T-helper 9 cell (primary cell): ENCODE results near the gene FAM118B.

Experiments used
- DNase-seq: peaks from one replicate; pipeline ENCODE4 v3.0.0-alpha.2; 2020

The FAM118B gene

DNA sequence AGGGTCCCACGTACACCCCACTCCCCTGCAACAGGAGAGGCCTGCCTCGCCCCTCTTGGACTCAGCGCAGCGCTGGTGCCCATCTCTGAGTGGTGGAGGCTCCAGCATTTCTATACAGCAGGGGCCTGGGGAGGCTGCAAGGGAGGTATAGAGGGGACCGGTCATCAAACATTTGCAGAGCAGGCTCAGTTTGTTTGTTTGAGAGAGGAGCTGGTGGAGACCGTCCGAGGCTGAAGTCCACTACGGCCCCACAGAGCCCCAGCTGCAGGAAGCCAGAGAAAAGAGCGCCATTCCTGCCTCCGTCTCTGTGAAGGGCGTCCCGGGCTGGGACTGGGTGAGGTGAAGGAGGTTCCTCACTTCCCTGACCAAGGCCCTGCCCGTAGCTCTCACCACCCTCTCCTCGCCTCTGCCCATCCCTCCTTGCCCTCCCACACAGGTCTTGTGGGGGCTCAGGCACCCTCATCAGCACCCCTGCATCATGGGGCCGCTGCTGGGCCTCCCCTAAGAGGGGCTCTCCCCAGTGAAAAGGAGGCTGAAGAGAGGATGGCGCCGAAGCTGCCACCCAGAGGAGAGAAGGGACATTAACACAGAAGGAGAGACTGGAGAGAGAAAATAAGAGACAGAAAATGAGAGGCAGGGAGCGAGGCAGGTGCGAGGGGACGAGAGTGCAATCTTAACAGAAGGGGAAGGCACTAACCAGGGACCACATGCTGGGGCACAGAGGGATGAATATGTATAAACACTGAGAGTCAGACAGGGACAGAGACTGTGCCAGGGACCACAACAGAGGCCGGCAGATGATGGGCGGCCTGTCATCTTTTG is 24.7 kb upstream of the FAM118B start:
- no peak for DNase-seq

DNA sequence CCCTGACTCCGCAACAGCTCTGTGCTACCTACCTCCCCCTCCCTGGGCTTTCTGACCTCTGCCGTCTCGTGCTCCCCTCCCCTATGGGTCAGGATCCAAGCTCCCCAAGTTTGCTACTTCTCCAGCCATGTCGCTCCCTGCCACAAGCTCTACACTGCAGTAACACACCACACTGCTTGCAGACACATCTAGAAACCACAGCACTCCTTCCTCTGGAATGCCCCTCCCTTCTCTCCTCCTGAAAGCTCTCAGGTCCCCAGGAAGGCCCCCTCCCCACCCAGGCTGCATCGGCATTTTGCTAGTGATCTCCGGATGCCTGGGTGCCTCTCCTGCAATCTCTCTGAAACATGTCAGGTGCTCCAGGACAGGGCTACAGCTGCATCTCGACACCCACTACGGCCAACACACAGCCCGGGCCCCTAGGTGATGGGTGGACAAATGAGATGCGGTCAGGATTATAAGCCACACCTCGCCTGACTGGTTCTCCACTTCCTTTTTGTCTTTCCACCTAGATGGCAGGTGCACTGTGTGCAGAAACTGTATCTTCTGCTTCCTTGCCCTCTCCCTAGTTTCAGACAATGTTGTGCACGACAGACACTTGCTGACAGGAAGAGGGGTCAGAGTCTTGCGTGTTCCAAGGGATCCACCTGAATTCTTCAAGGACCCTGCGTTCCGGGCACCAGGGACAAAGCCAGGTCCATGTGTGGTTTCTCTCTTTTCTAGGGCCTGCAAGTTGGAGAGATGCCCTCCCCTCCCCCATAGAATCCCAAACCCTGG is 23.1 kb upstream of the FAM118B start:
- DNase-seq, result no peak

DNA sequence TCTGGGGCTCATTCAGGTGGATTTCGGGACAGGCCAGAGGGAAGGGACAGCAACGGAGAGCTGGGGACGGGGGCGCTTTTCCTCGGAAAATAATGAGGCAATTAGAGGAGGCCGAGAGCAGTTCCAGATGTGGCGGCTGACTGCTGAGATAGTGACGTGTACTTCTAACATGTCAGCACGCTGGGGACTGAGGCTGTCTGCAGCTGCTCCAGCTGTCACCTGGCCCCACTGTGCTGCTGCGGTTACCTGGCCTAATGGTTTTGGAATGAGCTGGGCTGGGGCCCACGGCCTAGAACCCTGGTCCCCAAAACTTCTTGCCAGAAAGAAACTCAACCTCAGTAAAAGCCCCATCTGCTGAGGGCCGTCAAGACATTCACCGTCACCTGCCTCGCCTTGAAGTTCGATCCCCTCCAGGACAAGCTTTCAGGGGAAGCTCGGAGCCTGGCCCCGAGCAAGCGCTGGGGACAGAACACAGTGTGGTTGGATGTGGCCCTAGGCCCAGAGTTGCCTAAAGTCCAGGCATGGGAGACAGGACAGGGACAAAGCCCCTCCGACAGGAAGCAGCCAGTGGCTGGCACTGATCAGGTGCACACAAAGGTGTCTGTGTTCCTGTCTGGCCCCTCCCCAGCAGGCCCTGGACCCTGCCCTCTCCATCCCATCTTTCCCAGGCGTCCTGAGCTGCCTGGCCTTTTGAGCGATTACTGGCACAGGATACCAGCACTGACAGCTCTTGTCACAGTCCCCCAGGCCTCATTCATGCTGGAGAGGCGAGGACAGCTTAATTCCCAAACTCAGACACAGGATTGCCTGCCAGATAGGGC is 22.3 kb upstream of the FAM118B start:
- no peak for DNase-seq

DNA sequence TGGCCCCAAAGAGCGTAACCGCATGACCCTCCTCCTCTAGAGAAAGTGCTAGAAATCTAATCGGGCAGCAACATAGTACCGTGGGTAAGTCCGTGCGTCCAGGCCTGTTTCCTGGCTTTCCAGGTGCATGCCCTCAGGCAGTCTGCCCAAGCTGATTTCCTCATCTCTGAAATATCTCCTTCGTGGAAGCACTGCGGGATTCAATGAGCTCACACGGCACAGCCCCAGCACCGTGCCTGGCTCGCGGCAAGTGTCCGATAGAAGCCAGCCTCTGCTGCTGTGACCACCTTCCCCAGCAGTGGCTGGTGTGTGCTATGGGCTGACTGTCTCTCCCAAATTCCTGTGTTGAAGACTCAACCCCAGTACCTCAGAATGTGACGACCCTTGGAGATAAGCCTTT is 20.8 kb upstream of the FAM118B start:
- DNase-seq, result no peak

DNA sequence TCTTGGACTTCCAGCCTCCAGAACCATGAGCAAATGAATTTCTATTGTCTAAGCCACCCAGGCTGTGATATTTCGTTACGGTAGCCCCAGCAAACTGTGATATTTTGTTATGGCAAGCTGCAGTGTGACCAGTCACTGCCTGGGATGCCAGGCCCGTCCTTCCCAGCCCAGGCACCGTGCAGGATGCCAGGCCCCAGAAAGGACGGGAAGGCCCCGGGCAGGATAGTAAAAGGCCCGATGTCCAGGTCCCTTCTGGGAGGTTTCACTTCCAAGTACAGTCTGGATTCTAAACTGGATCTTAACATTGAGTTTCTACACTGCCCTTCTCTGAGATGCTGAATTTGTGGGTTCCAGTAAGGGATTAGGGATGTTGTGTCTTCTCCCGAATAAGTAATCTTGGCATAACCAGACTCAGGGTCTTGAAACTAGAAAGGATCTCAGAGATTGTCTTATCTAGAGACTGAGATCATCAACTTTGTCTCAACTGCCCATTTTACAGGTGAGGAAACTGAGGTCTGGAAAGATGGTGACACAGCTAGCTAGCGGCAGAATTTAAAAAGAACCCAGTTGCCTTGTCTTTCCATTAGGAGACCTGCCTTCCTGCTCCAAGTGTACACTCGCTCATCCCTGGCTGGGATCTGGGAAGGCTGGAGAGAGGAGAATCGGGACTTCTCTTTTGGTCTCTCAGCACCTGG is 20.1 kb upstream of the FAM118B start:
- no peak for DNase-seq

DNA sequence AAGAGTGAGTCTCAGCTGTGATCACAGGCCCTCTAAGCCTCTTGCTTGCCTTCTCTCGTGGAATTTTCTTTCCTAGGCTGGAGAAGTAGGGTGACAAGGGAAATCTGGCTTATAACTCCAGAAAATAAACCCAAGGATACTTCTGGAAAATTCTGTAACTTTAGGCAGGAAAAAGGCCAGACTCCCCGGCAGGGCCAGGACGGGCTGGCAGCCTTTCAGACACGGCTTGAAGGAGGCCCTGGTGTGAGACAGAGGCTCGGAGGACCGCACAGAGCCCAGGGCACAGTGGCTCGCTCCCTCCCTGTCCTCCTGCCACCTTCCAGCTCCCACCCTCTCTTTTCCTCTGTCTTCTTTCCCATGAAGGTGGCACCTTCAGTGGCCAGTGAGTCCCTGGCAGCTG is 19.2 kb upstream of the FAM118B start:
- no peak for DNase-seq

DNA sequence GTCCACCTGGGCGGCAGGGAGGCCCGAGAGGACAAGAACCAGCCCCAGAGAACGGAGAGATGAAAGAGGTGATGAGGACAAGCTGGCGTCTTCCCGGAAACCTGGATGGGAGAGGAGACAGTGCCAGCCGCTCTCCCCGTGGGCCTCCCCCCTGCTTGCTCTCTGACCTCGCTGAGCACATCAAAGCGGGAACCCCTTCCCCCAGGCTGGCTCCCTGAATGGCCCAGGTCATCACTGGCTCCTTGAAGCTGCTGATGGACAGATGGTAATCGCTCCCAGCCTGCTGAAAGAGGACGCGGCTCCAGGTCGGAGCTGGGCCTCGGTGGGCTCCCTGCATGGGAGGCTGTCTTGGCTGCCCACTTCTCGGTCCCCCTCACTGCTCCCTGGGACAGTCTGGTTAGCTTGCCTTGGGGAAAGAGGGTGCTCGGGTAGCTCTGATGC is 18.5 kb upstream of the FAM118B start:
- DNase-seq, result no peak

DNA sequence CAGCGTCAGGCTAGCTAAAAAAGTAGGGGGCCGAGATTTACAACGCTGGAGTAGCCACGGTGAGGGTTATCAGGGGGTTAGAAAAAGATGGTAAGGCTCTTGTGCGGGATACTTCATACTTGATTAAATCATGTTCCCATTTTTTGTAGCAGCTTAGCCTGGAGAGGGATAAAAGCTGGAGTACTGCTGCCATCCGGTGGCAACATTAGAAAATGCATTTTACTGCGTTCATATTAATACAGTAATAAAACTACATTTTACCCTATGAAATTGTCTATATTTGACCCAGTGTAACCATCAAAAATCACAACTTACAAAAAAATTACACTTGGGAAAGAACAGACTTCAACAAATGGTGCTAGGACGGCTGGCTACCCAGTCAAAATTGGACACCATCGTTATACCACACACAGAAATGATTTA is 17.4 kb upstream of the FAM118B start:
- peak; percentile 19 for DNase-seq

DNA sequence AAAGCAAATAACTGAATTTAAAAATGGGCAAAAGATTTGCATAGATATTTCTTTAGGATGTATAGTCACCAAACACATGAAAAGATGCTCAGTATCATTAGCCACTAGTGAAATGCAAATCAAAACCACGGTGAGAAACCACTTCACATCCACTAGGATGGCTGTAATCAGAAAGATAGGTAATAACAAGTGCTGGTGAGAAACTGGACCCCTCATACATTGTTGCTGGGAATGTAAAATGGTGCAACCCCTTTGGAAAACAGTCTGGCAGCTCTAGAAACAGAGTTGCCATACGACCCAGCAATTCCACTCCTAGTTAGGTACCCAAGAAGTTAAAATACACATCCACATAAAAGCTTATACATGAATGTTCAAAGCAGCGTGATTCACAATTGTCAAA is 16.5 kb upstream of the FAM118B start:
- no peak for DNase-seq

DNA sequence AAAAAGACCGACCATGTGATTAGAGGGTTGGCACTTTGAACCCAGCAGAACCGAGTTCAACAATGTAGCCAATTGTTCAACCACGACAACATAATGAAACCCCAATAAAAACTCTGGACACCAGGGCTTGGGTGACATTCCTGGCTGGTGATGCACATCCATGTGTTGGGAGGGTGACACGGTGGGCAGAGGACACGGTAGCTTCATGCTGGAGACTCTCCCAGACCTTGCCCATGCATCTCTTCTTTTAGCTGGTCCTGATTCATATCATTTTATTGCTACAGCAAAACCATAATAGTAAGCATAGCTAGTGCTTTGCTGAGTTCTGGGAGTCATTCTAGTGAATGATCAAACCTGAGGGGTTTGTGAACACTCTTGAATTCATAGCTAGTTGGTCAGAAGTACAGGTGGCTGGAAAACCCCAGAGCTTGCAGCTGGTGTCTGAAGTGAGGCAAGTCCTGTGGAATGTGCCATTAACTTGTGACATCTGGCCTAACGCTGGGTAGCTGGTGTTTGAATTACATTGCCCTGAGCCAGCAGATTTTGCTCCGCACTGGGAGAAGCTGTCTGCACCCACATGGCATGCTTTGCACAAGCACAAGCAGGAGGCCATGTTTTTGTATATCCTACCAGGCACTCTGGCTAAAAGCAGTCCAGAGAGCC is 14.2 kb upstream of the FAM118B start:
- DNase-seq, result no peak

DNA sequence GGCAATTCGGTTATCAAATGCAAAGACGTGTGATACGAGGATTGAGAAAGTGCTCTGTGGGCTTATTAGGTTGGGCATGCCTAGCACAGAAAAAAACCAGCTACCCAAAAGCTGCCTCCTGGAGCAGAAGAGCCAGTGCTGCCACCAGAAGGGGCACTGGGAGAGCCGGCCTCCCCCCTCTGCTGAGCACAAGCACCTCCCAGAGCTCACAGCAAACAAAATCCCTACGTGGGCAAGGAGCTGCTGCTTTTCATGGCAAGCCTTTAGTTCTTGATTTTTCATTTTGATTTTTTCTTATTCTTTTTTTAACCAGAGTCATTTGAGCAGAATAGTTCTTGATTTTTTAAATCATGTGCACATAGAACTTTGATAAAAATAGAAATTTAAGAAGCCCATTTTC is 12.9 kb upstream of the FAM118B start:
- DNase-seq, result no peak

DNA sequence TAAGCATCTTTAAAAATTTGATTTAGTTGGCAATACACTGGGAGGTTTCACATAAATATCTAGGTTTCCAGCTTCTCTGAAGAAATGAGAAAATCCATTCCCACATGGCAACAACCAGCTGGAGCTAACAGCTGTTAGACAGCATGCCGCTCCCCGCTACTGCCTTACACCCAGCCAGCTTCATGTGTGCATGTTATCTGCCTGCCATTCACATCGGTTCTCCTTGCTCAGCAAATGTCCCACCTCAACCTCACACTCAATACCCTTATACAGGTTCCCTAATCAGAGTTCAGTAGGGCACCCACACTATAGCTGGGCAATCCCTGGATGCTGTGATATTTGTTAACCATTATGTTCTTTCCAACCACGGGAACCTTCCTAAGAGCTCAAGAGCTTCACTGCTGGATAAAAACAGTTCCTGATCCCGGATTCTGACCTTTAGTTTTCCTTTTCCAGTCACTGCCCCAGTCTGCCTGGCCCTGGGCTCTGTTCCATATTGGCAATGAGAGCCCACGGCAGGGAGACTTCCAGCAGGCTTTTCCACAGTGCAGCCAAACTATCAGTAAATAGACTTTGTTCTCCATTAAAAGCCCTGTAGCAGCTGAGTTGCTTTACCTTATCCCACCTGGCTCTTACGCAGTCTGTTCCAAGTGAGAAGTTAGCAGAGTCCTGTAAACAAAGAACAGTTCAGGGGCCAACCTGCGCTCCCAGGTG is 8.8 kb upstream of the FAM118B start:
- DNase-seq, result no peak

DNA sequence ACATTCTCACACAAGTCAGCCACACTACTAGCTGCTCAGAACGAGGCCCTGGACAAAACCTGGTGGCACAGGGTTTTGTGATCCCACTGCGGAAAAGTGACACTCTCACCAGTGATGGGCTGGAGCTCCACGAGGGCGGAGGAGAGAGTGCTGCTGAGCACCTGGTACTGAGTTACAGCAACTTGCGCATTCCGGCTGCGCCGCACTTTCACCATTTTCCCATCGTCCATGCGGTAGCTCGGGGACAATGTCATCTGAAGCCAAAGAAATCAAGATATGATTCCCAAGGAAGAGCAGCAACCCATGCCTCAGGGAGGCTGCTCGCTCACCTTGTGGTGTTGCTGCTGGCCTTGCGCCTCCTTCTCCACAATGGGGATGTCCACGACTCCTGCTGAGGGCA is 6.2 kb upstream of the FAM118B start:
- DNase-seq, result no peak

DNA sequence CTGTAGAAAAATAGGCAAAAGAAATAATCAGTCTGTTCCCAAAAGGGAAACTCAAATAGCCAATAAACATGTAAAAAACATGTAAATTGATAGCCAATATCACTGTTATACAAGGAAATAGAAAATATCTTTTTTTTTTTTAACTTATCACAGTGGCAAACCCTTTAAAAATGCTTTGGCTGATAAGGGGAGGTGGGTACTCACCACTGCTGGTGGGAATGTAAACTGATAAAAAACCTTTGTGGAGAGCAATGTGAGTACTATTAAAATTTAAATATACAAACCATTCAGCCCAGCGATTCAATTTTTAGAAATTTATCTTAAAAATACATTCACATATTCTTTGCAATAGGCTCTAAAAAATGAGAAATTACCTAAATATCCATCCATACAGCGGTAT is 3.7 kb upstream of the FAM118B start:
- DNase-seq, result no peak

DNA sequence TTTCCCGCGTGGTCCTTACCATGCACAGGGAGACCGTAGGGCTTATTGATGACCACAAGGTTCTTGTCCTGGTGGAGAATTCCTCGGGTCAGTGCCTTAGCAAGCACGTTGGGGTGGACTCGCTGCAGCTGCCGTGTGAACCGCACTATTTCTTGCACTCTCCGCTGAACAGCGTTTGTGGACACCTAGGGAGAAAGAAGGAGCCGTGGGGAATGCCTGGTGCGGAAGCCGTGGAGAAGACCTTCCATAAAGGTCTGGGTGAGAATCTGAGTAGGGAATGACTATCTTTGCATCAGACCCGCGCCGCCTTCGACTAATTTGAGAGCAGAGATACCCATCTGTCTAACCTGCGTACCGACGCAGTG is 729 bp upstream of the FAM118B start:
- DNase-seq, result no peak

DNA sequence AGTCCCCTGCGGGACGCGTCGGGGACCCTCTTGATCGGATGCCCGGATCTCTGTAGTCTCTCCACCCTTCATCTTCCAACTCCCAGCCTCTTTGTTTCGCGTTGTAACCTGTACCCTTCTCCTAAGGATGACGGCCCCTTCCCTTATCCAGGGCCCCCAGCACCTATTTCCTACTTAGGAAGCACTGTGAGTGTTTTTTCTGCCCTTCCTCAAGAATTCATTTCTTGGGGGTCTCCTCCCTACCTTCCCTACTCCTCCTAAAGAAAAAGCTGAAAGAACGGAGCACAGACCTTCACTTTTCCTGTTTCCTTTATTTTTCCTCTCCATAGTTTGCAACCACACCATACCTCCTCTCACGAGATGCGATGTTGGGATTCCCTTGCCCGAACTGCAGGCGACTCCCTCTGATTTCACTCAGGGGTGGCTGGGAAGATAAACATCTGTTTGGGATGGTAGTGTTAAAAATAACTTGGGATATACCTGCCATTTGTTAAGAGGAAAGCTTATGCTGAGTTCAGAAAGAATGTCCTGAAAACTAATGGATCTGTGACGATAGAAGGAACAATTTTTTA is 593 bp downstream of the FAM118B start:
- no peak for DNase-seq

DNA sequence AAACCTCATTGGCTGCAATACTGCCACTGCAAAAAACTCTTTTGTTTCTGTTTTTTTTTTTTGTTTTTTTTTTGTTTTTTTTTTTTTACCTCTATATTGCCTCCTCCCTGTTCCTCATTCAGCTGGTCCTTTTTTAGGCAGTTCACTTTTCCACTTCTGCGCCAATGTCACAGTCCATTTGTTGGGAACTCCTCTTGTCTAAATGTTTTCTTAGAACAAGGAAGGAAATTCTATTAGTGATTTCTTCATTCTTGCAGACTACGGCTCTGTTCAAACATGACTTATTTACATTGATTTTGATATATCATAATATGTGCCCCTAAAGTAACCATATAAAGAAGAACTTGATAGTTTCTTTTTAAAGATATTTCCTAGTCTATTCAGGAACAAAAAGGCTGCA is 2.9 kb downstream of the FAM118B start:
- DNase-seq, result no peak

DNA sequence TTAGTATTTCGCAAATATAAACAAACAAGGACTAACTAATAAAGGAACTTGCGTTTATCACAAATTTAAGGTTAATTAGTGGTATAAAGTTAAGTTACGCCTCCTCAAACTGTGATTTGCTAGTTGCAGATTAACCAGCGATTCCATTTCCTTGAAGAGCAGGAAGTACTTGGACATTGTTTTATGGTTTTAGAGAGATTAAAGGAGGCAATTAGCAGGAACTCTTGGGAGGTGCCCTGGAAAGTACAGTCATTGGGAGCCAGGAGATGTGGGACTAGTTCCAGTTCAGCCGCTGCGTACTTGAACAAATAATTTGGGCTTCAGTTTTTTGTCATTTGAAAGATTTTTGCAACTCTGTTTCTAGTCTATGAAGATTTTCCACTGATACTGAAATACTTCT is 3.3 kb downstream of the FAM118B start:
- DNase-seq, result no peak

DNA sequence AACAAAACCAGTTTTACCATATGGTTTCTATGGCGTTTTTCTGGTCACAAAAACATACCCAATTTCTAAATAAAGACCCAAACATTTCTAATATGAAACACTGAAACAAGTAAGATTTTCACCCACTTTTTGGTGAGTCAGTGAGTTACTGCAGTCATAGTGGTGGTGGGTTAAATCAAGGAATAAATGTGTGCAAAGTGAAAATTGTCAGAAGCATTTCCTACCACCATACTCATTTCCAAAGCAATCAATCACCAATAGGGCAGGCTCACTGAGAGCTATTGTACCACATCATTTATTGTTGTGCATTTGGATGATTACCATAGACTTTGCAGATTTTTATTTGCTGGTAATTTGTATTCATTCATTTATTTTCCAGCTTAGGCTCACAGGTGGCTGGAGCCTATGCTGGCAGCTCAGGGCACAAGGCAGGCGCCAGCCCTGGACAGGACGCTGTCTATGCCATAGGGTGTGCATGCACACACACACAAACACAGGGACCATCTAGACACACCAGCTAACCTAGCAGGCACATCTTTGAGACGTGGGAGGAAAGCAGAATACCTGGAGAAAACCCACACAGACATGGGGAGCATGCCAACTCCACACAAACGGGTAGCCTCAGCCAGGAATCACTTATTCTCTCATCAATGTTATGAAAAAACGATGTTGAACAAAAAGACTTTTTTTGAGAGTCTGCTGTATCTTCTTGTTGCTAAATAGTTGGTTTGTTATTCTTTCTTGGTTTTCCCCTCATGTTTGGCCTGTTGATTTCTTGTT is 5.1 kb downstream of the FAM118B start:
- no peak for DNase-seq

DNA sequence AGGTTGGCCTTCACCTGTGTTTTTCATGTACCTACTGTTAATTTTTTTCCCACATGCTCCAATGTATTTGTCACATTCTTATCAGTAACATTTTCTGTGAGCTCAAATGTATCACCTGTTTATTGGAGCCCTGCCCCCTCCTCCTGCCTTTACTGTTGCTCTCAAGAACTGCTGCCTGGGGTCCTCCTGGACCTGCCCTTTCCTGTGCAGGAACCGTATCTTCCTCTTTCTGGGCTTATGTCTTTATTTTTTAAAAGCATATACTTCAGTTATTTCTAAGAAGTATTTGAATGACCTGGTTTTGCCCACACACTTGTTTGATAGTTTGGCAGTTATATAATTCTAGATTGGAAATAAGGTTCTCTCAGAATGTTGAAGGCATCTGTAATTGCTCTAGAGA is 5.9 kb downstream of the FAM118B start:
- no peak for DNase-seq
